ENCODE measurements around the gene PAGE2.

The PAGE2 gene

GRCh38 chrX:55074851-55075467 is 13.9 kb upstream of the PAGE2 start, which contains the start of gene PAGE2B:
Gene PAGE2B (plus strand): TSS chrX:55075030. CDS start chrX:55076042, 1,012 bp downstream.
- Histone ChIP-seq H3K4me1 (ENCODE audit: low read length) (no peaks in the 10 kb centered on the region), H3K36me3 (replicated peaks; ENCODE audit: insufficient read depth, low read length) (no peaks in the 10 kb centered on the region), H3K4me3 (ENCODE audit: low read length) (no peak within 1 kb of the TSS), H3K9me2 (replicated peaks; ENCODE audit: insufficient read depth, low read length) (no peaks in the 10 kb centered on the region), H3K79me2 (ENCODE audit: low read length) (no peaks in the 10 kb centered on the region), H3K9ac (ENCODE audit: low read length) (no peak within 1 kb of the TSS), H3K27ac (ENCODE audit: low read length) (no peak within 1 kb of the TSS), H3K9me3 (replicated peaks; ENCODE audit: insufficient read depth, low read length) (no peaks in the 10 kb centered on the region), H4K20me1 (ENCODE audit: insufficient read depth, low read length) (no peaks in the 10 kb centered on the region), H3K27me3 (replicated peaks; ENCODE audit: insufficient read depth, low read length) (no peaks in the 10 kb centered on the region), H3K4me2 (ENCODE audit: low read depth, low read length) (no peak within 1 kb of the TSS), H2AFZ (ENCODE audit: low read length) (no peak within 1 kb of the TSS), H3F3A (ENCODE audit: insufficient read depth, low read length) (no peaks in the 10 kb centered on the region)
- TF ChIP-seq EZH2 (optimal IDR thresholded peaks at IDR 0.05; ENCODE audit: low read depth, low read length) (no peak), CTCF (IDR thresholded peaks at IDR 0.05; ENCODE audit: low read length) (no peak), EZH2phosphoT487 (IDR thresholded peaks at IDR 0.05; ENCODE audit: low read length) (no peak)
- no peak for DNase-seq

GRCh38 chrX:55098691-55099090 is 9.9 kb downstream of the PAGE2 start:
- no peak for TF ChIP-seq CTCF (IDR thresholded peaks at IDR 0.05; ENCODE audit: low read length)
- no peak for TF ChIP-seq EZH2 (optimal IDR thresholded peaks at IDR 0.05; ENCODE audit: low read depth, low read length)
- TF ChIP-seq EZH2phosphoT487 (IDR thresholded peaks at IDR 0.05; ENCODE audit: low read length): no peak
- Histone ChIP-seq H3K4me2 (ENCODE audit: low read depth, low read length) (no peak overlapping the region), H3K9me3 (replicated peaks; ENCODE audit: insufficient read depth, low read length) (no peaks in the 10 kb centered on the region), H3K79me2 (ENCODE audit: low read length) (no peaks in the 10 kb centered on the region), H3K27me3 (replicated peaks; ENCODE audit: insufficient read depth, low read length) (no peaks in the 10 kb centered on the region), H2AFZ (ENCODE audit: low read length) (no peak overlapping the region), H3K9me2 (replicated peaks; ENCODE audit: insufficient read depth, low read length) (no peaks in the 10 kb centered on the region), H3K4me1 (ENCODE audit: low read length) (no peaks in the 10 kb centered on the region), H3K4me3 (ENCODE audit: low read length) (no peak overlapping the region), H3K36me3 (replicated peaks; ENCODE audit: insufficient read depth, low read length) (no peaks in the 10 kb centered on the region), H3K27ac (ENCODE audit: low read length) (no peak overlapping the region), H4K20me1 (ENCODE audit: insufficient read depth, low read length) (no peaks in the 10 kb centered on the region), H3K9ac (ENCODE audit: low read length) (no peak overlapping the region), H3F3A (ENCODE audit: insufficient read depth, low read length) (no peaks in the 10 kb centered on the region)
- no peak for DNase-seq

- no peak for DNase-seq
- Histone ChIP-seq H2AFZ (ENCODE audit: low read length) (no peak overlapping the region), H3K27ac (ENCODE audit: low read length) (no peak overlapping the region), H3K9me3 (replicated peaks; ENCODE audit: insufficient read depth, low read length) (no peaks in the 10 kb centered on the region), H3K4me2 (ENCODE audit: low read depth, low read length) (no peak overlapping the region), H4K20me1 (ENCODE audit: insufficient read depth, low read length) (no peaks in the 10 kb centered on the region), H3K27me3 (replicated peaks; ENCODE audit: insufficient read depth, low read length) (no peaks in the 10 kb centered on the region), H3F3A (ENCODE audit: insufficient read depth, low read length) (no peaks in the 10 kb centered on the region), H3K4me3 (ENCODE audit: low read length) (no peak overlapping the region), H3K9ac (ENCODE audit: low read length) (no peak overlapping the region), H3K36me3 (replicated peaks; ENCODE audit: insufficient read depth, low read length) (no peaks in the 10 kb centered on the region), H3K9me2 (replicated peaks; ENCODE audit: insufficient read depth, low read length) (no peaks in the 10 kb centered on the region), H3K79me2 (ENCODE audit: low read length) (no peaks in the 10 kb centered on the region), H3K4me1 (ENCODE audit: low read length) (no peaks in the 10 kb centered on the region)
- TF ChIP-seq EZH2 (optimal IDR thresholded peaks at IDR 0.05; ENCODE audit: low read depth, low read length) (no peak), EZH2phosphoT487 (IDR thresholded peaks at IDR 0.05; ENCODE audit: low read length) (no peak), CTCF (IDR thresholded peaks at IDR 0.05; ENCODE audit: low read length) (no peak)
Measured at GRCh38 chrX:55099162-55099561, 10.3 kb downstream of the PAGE2 start.
